ENCODE results near the gene LAG3. TPM values are rescaled to one million over a fixed set of nuclear protein-coding genes. Genes with fewer than 3 reads are reported as not detected.

LAG3 gene
- total RNA-seq, 1 experiment from 2014 or later, result 2.6 TPM

GRCh38 chr12:6766651-6767349 is 5.5 kb upstream of the LAG3 start:
- Mint-ChIP-seq H3K36me3 (peaks cover 13% of the 10 kb centered on the region), H3K4me3 (peak overlapping the region; percentile 98), H3K9me3 (no peaks in the 10 kb centered on the region), H3K27ac (peak overlapping the region; percentile 80), H3K4me1 (peaks cover 70% of the 10 kb centered on the region), H3K27me3 (ENCODE audit: low read depth) (peaks cover 13% of the 10 kb centered on the region)
- CTCF ChIA-PET, result interaction anchor here (0.6 to 10.5 kb wide), 28 partner anchors 8 to 178 kb away, joined by 3 to 234 read pairs (median 5); partner anchors contain the start of genes CDCA3, COPS7A, GNB3 and GPR162
- POLR2A ChIA-PET, result interaction anchor here (1.0 to 5.4 kb wide), 18 partner anchors 8 to 274 kb away, joined by 3 to 84 read pairs (median 6); partner anchors contain the start of genes COPS7A, GPR162, MLF2 and MRPL51
- ATAC-seq, result peak; percentile 33
- peak; percentile 90 for DNase-seq (ENCODE audit: low spot score)
- TF ChIP-seq IRF2 (CRISPR knock-in tag; IDR thresholded peaks at IDR 0.05; ENCODE audit: borderline replicate concordance, low read depth) (no peak), STAT6 (CRISPR knock-in tag; conservative IDR thresholded peaks at IDR 0.05; ENCODE audit: low read depth) (no peak), CDX4 (CRISPR knock-in tag; IDR thresholded peaks at IDR 0.05; ENCODE audit: borderline replicate concordance) (no peak), ZNF423 (CRISPR knock-in tag; IDR thresholded peaks at IDR 0.05) (no peak), ARID4B (CRISPR knock-in tag; IDR thresholded peaks at IDR 0.05; ENCODE audit: borderline replicate concordance) (0 out of 2 replicates have a peak, but pooled peaks have one; percentile 61), TP53 (CRISPR knock-in tag; IDR thresholded peaks at IDR 0.05) (no peak), MXD4 (CRISPR knock-in tag; IDR thresholded peaks at IDR 0.05; ENCODE audit: borderline replicate concordance) (no peak), EMX1 (CRISPR knock-in tag; IDR thresholded peaks at IDR 0.05) (no peak), SMAD3 (CRISPR knock-in tag; IDR thresholded peaks at IDR 0.05; ENCODE audit: borderline replicate concordance) (no peak), MAX (CRISPR knock-in tag; IDR thresholded peaks at IDR 0.05) (peak; percentile 53; the same call in 1 of the 2 replicates), GTF2I (CRISPR knock-in tag; conservative IDR thresholded peaks at IDR 0.05) (no peak), SMAD4 (CRISPR knock-in tag; IDR thresholded peaks at IDR 0.05) (no peak), FOXP1 (CRISPR knock-in tag; IDR thresholded peaks at IDR 0.05; ENCODE audit: borderline replicate concordance) (no peak), NFYB (CRISPR knock-in tag; conservative IDR thresholded peaks at IDR 0.05; ENCODE audit: low read depth) (no peak), MYBL2 (CRISPR knock-in tag; IDR thresholded peaks at IDR 0.05) (no peak), CBFB (CRISPR knock-in tag; IDR thresholded peaks at IDR 0.05; ENCODE audit: low read depth) (no peak), KAT7 (CRISPR knock-in tag; IDR thresholded peaks at IDR 0.05; ENCODE audit: borderline replicate concordance) (no peak; the same call in 1 of the 2 replicates), E2F1 (CRISPR knock-in tag; IDR thresholded peaks at IDR 0.05) (no peak), TEAD1 (CRISPR knock-in tag; IDR thresholded peaks at IDR 0.05) (peak; percentile 60; the same call in 1 of the 2 replicates), HMGA2 (CRISPR knock-in tag; IDR thresholded peaks at IDR 0.05) (no peak), ATF1 (CRISPR knock-in tag; IDR thresholded peaks at IDR 0.05) (no peak), JUN (CRISPR knock-in tag; IDR thresholded peaks at IDR 0.05) (0 out of 2 replicates have a peak, but pooled peaks have one; percentile 29), NFE2L1 (CRISPR knock-in tag; IDR thresholded peaks at IDR 0.05) (no peak), ZNF138 (CRISPR knock-in tag; conservative IDR thresholded peaks at IDR 0.05) (no peak), E2F4 (CRISPR knock-in tag; IDR thresholded peaks at IDR 0.05; ENCODE audit: borderline replicate concordance, low read depth) (no peak), ATF2 (CRISPR knock-in tag; IDR thresholded peaks at IDR 0.05; ENCODE audit: borderline replicate concordance, low read depth) (no peak)
